Astrocyte (in vitro differentiated cells and primary cell): ENCODE results near the gene CPSF2. TPM values are rescaled to one million over a fixed set of nuclear protein-coding genes. Genes with fewer than 3 reads are reported as not detected.

Source experiments
- DNase-seq: peaks from one replicate; pipeline ENCODE4 v3.0.0-alpha.2; 2010; ENCODE audit warnings: low read depth
- FAIRE-seq: peaks from 2 replicates; lab custom pipeline; 2011; peaks lifted over from hg19 to GRCh38; lab: Jason Lieb, UNC
- H2AFZ ChIP-seq: 2 replicates; pipeline ENCODE4 v1.6.0; 2012; ENCODE audit warnings: low read depth, low read length, inconsistent platforms
- H3K27ac ChIP-seq: 2 replicates; pipeline ENCODE4 v1.5.1; 2011; ENCODE audit warnings: low read depth, low read length, inconsistent platforms
- H3K27me3 ChIP-seq: 2 replicates; pipeline ENCODE4 v1.6.0; 2011; ENCODE audit warnings: low read length, inconsistent platforms; ENCODE audit not compliant: insufficient read depth
- H3K36me3 ChIP-seq: 2 replicates; pipeline ENCODE4 v1.5.1; 2011; ENCODE audit warnings: low read length, inconsistent platforms; ENCODE audit not compliant: insufficient read depth
- H3K4me1 ChIP-seq: 2 replicates; pipeline ENCODE4 v1.5.1; 2011; ENCODE audit warnings: low read length, inconsistent platforms; ENCODE audit not compliant: insufficient read depth
- H3K4me2 ChIP-seq: 2 replicates; pipeline ENCODE4 v1.6.0; 2012; ENCODE audit warnings: low read length, inconsistent platforms
- H3K4me3 ChIP-seq: 2 replicates; pipeline ENCODE4 v1.5.1; 2011; ENCODE audit warnings: low read depth, mild to moderate bottlenecking, low read length, inconsistent platforms; ENCODE audit not compliant: insufficient read depth
- H3K79me2 ChIP-seq: 2 replicates; pipeline ENCODE4 v1.6.0; 2012; ENCODE audit warnings: mild to moderate bottlenecking, low read length, inconsistent platforms; ENCODE audit not compliant: insufficient read depth
- H3K9ac ChIP-seq: 2 replicates; pipeline ENCODE4 v1.6.0; 2012; ENCODE audit warnings: mild to moderate bottlenecking, low read length, inconsistent platforms
- H3K9me3 ChIP-seq: 2 replicates; pipeline ENCODE4 v1.5.1; 2012; ENCODE audit warnings: low read depth, mild to moderate bottlenecking, low read length, inconsistent platforms; ENCODE audit not compliant: insufficient read depth
- H4K20me1 ChIP-seq: 2 replicates; pipeline ENCODE4 v1.6.0; 2012; ENCODE audit warnings: low read length, inconsistent platforms; ENCODE audit not compliant: insufficient read depth
- H3K27ac Mint-ChIP-seq: one replicate; pipeline ENCODE4 v1.8.0; 2021; ENCODE audit warnings: mild to moderate bottlenecking, mixed read lengths; ENCODE audit not compliant: unreplicated experiment
- H3K27me3 Mint-ChIP-seq: one replicate; pipeline ENCODE4 v1.8.0; 2021; ENCODE audit warnings: low read depth, mixed read lengths; ENCODE audit not compliant: unreplicated experiment
- H3K36me3 Mint-ChIP-seq: one replicate; pipeline ENCODE4 v1.8.0; 2021; ENCODE audit warnings: low read depth, mixed read lengths; ENCODE audit not compliant: unreplicated experiment
- H3K4me1 Mint-ChIP-seq: one replicate; pipeline ENCODE4 v1.8.0; 2021; ENCODE audit warnings: low read depth, mixed read lengths; ENCODE audit not compliant: unreplicated experiment
- H3K4me3 Mint-ChIP-seq: one replicate; pipeline ENCODE4 v1.8.0; 2021; ENCODE audit warnings: mild to moderate bottlenecking, moderate library complexity, mixed read lengths; ENCODE audit not compliant: unreplicated experiment
- H3K9me3 Mint-ChIP-seq: one replicate; pipeline ENCODE4 v1.8.0; 2021; ENCODE audit warnings: mild to moderate bottlenecking, mixed read lengths; ENCODE audit not compliant: unreplicated experiment
- EZH2 ChIP-seq: IDR thresholded peaks from 2 replicates; pipeline ENCODE4 v1.6.1; 2012; ENCODE audit warnings: mild to moderate bottlenecking, low read length, inconsistent platforms; ENCODE audit not compliant: insufficient read depth
- total RNA-seq: library from RNA; stranded (reverse); gene quantifications from 2 replicates; pipeline ENCODE4 v1.2.1, GENCODE V29; 2021
- TF ChIP-seq, protein P1 (sequence below): IDR thresholded peaks from 2 replicates; pipeline ENCODE4 v1.5.1; 2011; ENCODE audit warnings: low read depth, mild to moderate bottlenecking, inconsistent platforms, low read length, moderate library complexity; ENCODE audit not compliant: insufficient read depth

Gene CPSF2
- total RNA-seq, 1 donor from 2014 or later, result 58.6 TPM

DNA sequence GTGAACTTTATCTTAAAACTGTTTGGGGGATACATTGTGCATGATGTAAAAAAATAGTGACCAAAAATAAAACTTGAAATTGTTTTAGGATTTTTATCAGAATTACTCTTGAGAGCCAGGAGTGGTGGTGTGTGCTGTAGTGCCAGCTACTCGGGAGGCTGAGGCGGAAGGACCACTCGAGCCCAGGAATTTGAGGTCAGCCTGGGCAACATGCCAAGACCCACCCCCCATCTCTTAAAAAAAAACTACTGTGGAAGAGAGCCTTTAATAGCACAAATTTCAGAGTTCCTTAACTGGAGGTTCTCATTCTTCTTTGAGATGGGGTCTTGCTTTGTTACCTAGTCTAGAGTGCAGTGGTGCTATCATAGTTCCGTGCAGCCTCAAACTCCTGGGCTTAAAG is 21.5 kb downstream of the CPSF2 start:
- no peak overlapping the region for H2AFZ ChIP-seq
- H3K27me3 ChIP-seq, result no peaks in the 10 kb centered on the region
- H4K20me1 ChIP-seq, result peaks cover 9% of the 10 kb centered on the region
- peaks cover 14% of the 10 kb centered on the region for H3K36me3 Mint-ChIP-seq
- H3K27ac Mint-ChIP-seq, result no peak overlapping the region
- no peak overlapping the region for H3K9ac ChIP-seq
- no peak overlapping the region for H3K4me2 ChIP-seq
- no peak overlapping the region for H3K4me3 Mint-ChIP-seq
- peaks cover 6% of the 10 kb centered on the region for H3K4me1 ChIP-seq
- no peaks in the 10 kb centered on the region for H3K27me3 Mint-ChIP-seq
- peaks cover 22% of the 10 kb centered on the region for H3K4me1 Mint-ChIP-seq
- no peaks in the 10 kb centered on the region for H3K9me3 ChIP-seq
- FAIRE-seq (no peak), DNase-seq (no peak)
- TF ChIP-seq, protein P1, sequence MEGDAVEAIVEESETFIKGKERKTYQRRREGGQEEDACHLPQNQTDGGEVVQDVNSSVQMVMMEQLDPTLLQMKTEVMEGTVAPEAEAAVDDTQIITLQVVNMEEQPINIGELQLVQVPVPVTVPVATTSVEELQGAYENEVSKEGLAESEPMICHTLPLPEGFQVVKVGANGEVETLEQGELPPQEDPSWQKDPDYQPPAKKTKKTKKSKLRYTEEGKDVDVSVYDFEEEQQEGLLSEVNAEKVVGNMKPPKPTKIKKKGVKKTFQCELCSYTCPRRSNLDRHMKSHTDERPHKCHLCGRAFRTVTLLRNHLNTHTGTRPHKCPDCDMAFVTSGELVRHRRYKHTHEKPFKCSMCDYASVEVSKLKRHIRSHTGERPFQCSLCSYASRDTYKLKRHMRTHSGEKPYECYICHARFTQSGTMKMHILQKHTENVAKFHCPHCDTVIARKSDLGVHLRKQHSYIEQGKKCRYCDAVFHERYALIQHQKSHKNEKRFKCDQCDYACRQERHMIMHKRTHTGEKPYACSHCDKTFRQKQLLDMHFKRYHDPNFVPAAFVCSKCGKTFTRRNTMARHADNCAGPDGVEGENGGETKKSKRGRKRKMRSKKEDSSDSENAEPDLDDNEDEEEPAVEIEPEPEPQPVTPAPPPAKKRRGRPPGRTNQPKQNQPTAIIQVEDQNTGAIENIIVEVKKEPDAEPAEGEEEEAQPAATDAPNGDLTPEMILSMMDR, result no peak
- no peak for TF ChIP-seq EZH2
- no peaks in the 10 kb centered on the region for H3K79me2 ChIP-seq
- H3K9me3 Mint-ChIP-seq, result no peaks in the 10 kb centered on the region
- H3K36me3 ChIP-seq, result peaks cover 45% of the 10 kb centered on the region
- no peak overlapping the region for H3K27ac ChIP-seq
- H3K4me3 ChIP-seq, result no peak overlapping the region

- FAIRE-seq (no peak), DNase-seq (no peak)
- H3K9me3 Mint-ChIP-seq, result no peaks in the 10 kb centered on the region
- Histone ChIP-seq H2AFZ (no peak overlapping the region), H3K9me3 (no peaks in the 10 kb centered on the region), H3K4me1 (peaks cover 6% of the 10 kb centered on the region), H4K20me1 (peaks cover 9% of the 10 kb centered on the region), H3K27me3 (no peaks in the 10 kb centered on the region), H3K9ac (no peak overlapping the region), H3K36me3 (peaks cover 41% of the 10 kb centered on the region), H3K79me2 (no peaks in the 10 kb centered on the region), H3K27ac (no peak overlapping the region), H3K4me3 (no peak overlapping the region), H3K4me2 (no peak overlapping the region)
- H3K4me3 Mint-ChIP-seq, result no peak overlapping the region
- peaks cover 14% of the 10 kb centered on the region for H3K36me3 Mint-ChIP-seq
- no peak for TF ChIP-seq EZH2
- TF ChIP-seq, protein P1, result no peak
- peaks cover 22% of the 10 kb centered on the region for H3K4me1 Mint-ChIP-seq
- no peaks in the 10 kb centered on the region for H3K27me3 Mint-ChIP-seq
- H3K27ac Mint-ChIP-seq, result no peak overlapping the region
Observed at GRCh38 chr14:92143962-92144361, 22.2 kb downstream of the CPSF2 start.

DNA sequence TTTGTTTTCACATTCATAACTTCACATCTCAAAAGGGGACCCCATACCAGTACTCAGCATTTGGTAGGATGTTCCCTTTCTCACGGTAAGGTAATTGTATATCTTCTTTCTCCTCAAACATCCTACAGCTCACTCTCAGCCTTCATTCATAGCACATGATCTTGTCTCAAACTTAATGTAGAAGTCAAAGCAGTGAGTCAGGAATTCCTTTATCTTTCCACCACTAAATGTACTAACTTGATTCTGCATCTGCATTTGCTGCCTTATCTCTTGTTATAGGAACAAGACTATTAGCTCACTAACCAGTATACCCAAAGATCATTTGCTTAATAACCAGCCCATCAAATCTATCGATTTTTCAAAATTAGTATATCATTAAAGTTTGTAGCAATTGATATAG is 22.9 kb downstream of the CPSF2 start:
- H3K36me3 ChIP-seq, result peaks cover 41% of the 10 kb centered on the region
- Mint-ChIP-seq H3K4me3 (no peak overlapping the region), H3K36me3 (peaks cover 16% of the 10 kb centered on the region), H3K27ac (no peak overlapping the region), H3K27me3 (no peaks in the 10 kb centered on the region), H3K9me3 (no peaks in the 10 kb centered on the region), H3K4me1 (peaks cover 22% of the 10 kb centered on the region)
- peaks cover 9% of the 10 kb centered on the region for H4K20me1 ChIP-seq
- H3K4me1 ChIP-seq, result peaks cover 6% of the 10 kb centered on the region
- no peak overlapping the region for H3K9ac ChIP-seq
- H2AFZ ChIP-seq, result no peak overlapping the region
- no peak overlapping the region for H3K4me3 ChIP-seq
- H3K27me3 ChIP-seq, result no peaks in the 10 kb centered on the region
- H3K27ac ChIP-seq, result peak overlapping the region; percentile 5
- no peak overlapping the region for H3K4me2 ChIP-seq
- FAIRE-seq (peak; percentile 54), DNase-seq (peak; percentile 57)
- no peak for TF ChIP-seq EZH2
- TF ChIP-seq, protein P1, result no peak
- H3K79me2 ChIP-seq, result no peaks in the 10 kb centered on the region
- H3K9me3 ChIP-seq, result no peaks in the 10 kb centered on the region
